22Rv1 (cell line): ENCODE results near the gene SLC38A10.

Source experiments
- H3K27ac ChIP-seq: fragments of 450-650 bp; 2 replicates; pipeline ENCODE4 v1.5.1; 2017
- CTCF ChIP-seq: fragments of 450-650 bp; IDR thresholded peaks from 2 replicates; pipeline ENCODE4 v1.5.1; 2017; ENCODE audit warnings: mild to moderate bottlenecking
- ZFX ChIP-seq: fragments of 450-650 bp; IDR thresholded peaks from 2 replicates; pipeline ENCODE4 v1.6.1; 2017; ENCODE audit warnings: antibody characterized with exemption, borderline replicate concordance

Gene SLC38A10

GRCh38 chr17:81329927-81330883, 35.1 kb upstream of the SLC38A10 start:
- H3K27ac ChIP-seq: peak overlapping the region; percentile 79
- TF ChIP-seq ZFX (no peak), CTCF (peak; percentile 46)

- H3K27ac ChIP-seq: peak overlapping the region; percentile 79
- no peak for TF ChIP-seq ZFX
- TF ChIP-seq CTCF: no peak
These were observed 34.1 kb upstream of the SLC38A10 start for GRCh38 chr17:81328978-81329926.

- H3K27ac ChIP-seq: peak overlapping the region; percentile 79
- TF ChIP-seq CTCF (no peak), ZFX (no peak)
These were observed 33.4 kb upstream of the SLC38A10 start for GRCh38 chr17:81328489-81328888.

GRCh38 chr17:81325714-81326358, 30.7 kb upstream of the SLC38A10 start:
- TF ChIP-seq ZFX (no peak), CTCF (no peak)
- H3K27ac ChIP-seq: no peak overlapping the region

GRCh38 chr17:81324851-81325713, 30.0 kb upstream of the SLC38A10 start:
- no peak for TF ChIP-seq CTCF
- no peak for TF ChIP-seq ZFX
- no peak overlapping the region for H3K27ac ChIP-seq

GRCh38 chr17:81324177-81324850, 29.2 kb upstream of the SLC38A10 start:
- TF ChIP-seq ZFX: no peak
- no peak for TF ChIP-seq CTCF
- H3K27ac ChIP-seq: no peak overlapping the region
